D721Med (cell line): ENCODE results near the gene TENM4.

Experiments used
- DNase-seq: peaks from one replicate; pipeline ENCODE4 v3.0.0; 2011; ENCODE audit warnings: low spot score; ENCODE audit not compliant: insufficient read length
- FAIRE-seq: peaks from 2 replicates; lab custom pipeline; 2011; peaks lifted over from hg19 to GRCh38; lab: Jason Lieb, UNC
- TF ChIP-seq, protein P1 (sequence below): IDR thresholded peaks from 2 replicates; pipeline ENCODE4 v1.5.1; 2012; ENCODE audit warnings: mild to moderate bottlenecking, control low read depth; ENCODE audit not compliant: insufficient read depth; ENCODE audit errors: missing control alignments

The TENM4 gene

DNA sequence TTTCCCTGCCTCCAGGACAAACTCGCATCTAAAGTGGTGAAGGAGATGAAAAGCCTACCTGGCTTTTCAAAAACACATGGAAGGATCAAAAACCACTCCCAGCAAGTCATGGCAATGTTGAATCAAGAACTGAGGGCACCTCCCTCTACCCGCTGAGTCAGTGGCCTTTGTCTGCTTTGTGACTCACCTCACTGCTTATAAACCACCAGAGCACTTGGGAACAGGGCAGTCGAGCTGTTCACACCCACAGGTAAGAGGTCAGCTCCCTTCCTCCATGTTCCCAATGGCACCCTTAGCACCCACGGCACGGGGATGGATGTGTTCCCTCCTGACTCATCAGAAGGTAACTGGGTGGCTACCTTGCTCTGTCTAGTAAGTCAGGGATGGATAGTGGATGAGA is 21.7 kb downstream of the TENM4 start:
- DNase-seq (no peak), FAIRE-seq (no peak)
- TF ChIP-seq, protein P1, sequence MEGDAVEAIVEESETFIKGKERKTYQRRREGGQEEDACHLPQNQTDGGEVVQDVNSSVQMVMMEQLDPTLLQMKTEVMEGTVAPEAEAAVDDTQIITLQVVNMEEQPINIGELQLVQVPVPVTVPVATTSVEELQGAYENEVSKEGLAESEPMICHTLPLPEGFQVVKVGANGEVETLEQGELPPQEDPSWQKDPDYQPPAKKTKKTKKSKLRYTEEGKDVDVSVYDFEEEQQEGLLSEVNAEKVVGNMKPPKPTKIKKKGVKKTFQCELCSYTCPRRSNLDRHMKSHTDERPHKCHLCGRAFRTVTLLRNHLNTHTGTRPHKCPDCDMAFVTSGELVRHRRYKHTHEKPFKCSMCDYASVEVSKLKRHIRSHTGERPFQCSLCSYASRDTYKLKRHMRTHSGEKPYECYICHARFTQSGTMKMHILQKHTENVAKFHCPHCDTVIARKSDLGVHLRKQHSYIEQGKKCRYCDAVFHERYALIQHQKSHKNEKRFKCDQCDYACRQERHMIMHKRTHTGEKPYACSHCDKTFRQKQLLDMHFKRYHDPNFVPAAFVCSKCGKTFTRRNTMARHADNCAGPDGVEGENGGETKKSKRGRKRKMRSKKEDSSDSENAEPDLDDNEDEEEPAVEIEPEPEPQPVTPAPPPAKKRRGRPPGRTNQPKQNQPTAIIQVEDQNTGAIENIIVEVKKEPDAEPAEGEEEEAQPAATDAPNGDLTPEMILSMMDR, result no peak

- no peak for FAIRE-seq
- TF ChIP-seq, protein P1, result no peak
- no peak for DNase-seq
These were observed 22.6 kb downstream of the TENM4 start for GRCh38 chr11:79418241-79418640.

DNA sequence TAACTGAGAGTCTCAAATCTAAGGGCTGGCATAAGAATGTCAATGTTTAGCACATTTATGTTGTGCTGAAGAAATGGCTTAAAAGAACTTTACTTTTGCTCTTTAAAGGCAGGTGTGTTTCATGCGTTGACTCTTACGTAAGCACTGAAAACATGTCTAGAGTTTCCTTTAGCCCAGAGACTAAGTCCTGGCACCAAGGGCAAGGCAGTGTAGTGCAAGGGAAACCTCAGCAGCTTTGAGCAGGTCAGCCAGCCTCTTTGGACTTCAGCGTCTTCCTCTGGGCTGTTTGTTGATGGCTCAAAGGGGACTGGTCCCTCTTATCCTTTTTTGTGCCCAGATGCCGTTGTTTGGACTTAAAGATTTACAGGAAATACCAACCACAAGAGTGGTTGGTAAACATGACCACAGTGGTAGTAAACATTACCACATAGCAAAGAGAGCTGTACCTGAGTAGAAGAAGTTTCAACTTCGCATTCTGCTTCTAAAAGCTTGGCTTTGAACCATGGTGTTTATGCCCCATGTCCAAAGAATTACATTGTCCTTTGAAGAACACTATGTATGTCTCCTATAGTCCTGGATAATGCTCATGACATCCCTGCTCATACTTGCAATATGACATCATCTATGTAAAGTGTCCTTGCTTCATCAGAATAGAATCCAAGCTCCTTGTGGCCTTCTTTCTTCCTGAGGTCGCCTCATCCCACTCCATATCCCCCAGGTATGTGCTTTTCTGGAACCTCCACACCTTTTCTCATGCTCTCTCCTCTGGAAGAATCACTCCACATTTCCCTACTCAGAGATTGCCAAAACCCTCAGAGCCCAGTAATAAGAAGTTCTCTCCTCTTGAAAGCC is 23.5 kb downstream of the TENM4 start:
- TF ChIP-seq, protein P1, result no peak
- DNase-seq (no peak), FAIRE-seq (no peak)

DNA sequence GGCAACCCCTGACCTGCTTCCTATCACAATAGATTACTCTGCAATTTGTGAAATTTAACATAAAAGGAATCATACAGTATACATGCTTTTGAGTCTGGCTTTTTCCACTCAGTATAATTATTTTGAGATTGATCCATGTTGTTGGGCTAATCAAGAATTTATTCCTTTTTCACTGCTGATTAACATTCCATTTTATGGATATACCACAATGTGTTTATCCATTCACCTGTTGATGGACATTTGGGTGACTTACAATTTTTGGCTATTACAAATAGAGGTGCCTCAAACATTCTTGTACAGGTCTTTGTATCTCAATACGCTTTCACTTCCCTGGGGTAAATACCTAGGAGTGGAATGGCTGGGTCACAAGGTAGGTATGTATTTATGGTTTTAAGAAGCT is 24.9 kb downstream of the TENM4 start:
- TF ChIP-seq, protein P1, result no peak
- FAIRE-seq, result no peak
- DNase-seq, result no peak

DNA sequence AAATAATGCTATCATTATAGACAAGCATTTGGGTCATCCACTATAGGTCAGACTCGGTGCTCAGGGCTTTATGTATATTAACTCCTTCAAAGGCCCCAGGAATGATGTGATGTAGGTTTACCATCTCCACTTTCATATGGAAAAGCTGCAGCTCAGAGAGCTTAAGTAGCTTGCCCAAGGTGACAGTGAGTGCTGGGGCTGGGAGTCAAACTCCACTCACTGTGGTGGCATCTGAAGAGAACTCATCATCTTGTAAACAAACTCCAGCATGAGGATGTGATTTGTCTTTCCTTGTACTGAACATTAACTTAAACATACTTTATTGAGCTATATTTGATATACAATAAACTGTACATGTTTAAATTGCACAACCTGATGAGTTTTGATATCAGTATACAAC is 25.4 kb downstream of the TENM4 start:
- TF ChIP-seq, protein P1, result no peak
- no peak for DNase-seq
- FAIRE-seq, result no peak

GRCh38 chr11:79414644-79415317 is 26.0 kb downstream of the TENM4 start:
- no peak for DNase-seq
- TF ChIP-seq, protein P1, result no peak
- FAIRE-seq, result no peak

DNA sequence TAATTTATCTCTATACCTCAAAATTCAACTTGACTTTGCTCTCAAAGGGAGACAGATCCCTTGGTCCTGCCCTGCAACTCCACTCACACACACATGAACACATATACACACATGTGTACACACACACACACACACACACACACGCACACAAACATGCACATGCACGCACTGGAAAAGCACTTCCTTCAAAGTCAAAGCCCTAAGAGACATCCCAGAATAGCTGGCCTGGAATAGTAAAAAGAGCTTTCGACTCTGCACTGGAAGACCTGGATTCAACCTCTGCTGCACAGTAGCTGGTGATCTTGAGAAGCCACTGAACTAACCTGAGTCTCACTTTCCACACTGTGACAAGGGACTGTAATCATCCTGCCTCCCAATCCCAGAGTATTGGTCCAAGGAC is 26.8 kb downstream of the TENM4 start:
- TF ChIP-seq, protein P1, result no peak
- FAIRE-seq, result no peak
- no peak for DNase-seq
